Neuron (in vitro differentiated cells): ENCODE results near the gene SMG9.

Experiments
- H2AFZ ChIP-seq: one replicate; pipeline ENCODE4 v1.6.1; 2013; ENCODE audit warnings: low read depth, mild to moderate bottlenecking, inconsistent platforms, low read length, moderate library complexity
- H3K27me3 ChIP-seq: one replicate; pipeline ENCODE4 v1.6.1; 2013; ENCODE audit warnings: low read length; ENCODE audit not compliant: insufficient read depth
- H3K36me3 ChIP-seq: one replicate; pipeline ENCODE4 v1.6.1; 2013; ENCODE audit warnings: low read length; ENCODE audit not compliant: insufficient read depth
- H3K4me1 ChIP-seq: one replicate; pipeline ENCODE4 v1.6.1; 2013; ENCODE audit warnings: low read length; ENCODE audit not compliant: insufficient read depth
- H3K4me3 ChIP-seq: 2 replicates; pipeline ENCODE4 v1.5.1; 2013; ENCODE audit warnings: mild to moderate bottlenecking, low read length, moderate library complexity
- H3K9me3 ChIP-seq: one replicate; pipeline ENCODE4 v1.6.1; 2013; ENCODE audit warnings: low read length

SMG9 gene

GRCh38 chr19:43699506-43700394 lies 55.0 kb downstream of the SMG9 start:
- Histone ChIP-seq H3K36me3 (no peaks in the 10 kb centered on the region), H3K4me3 (no peak overlapping the region)

DNA sequence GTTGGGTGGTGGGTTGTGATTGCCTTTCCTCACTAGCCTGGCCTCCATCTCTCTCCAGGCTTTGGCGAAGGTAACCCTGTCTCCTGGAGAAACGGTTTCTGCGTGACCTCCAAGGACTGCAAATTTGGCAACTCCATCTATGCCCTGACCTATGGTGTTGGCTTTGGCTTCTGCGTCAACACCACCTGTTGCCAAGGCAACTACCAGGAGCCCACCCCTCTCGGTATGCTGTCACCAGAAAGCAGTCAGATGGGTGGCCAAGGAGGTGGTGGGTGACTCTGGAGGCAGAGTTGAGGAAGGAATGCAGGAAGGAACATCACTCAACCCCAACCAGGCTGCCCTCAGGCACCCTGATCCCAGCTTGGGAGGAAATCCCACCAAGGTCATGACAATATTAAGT lies 57.5 kb downstream of the SMG9 start:
- no peak overlapping the region for H2AFZ ChIP-seq
- H3K9me3 ChIP-seq, result no peaks in the 10 kb centered on the region
- peaks cover 4% of the 10 kb centered on the region for H3K27me3 ChIP-seq
- H3K4me3 ChIP-seq, result no peak overlapping the region
- no peaks in the 10 kb centered on the region for H3K36me3 ChIP-seq
- H3K4me1 ChIP-seq, result no peaks in the 10 kb centered on the region

More at GRCh38 chr19:43699506-43700394, 55.0 kb downstream of the SMG9 start:
- Histone ChIP-seq H3K4me1 (no peaks in the 10 kb centered on the region), H2AFZ (no peak overlapping the region), H3K9me3 (no peaks in the 10 kb centered on the region), H3K27me3 (peaks cover 4% of the 10 kb centered on the region)

DNA sequence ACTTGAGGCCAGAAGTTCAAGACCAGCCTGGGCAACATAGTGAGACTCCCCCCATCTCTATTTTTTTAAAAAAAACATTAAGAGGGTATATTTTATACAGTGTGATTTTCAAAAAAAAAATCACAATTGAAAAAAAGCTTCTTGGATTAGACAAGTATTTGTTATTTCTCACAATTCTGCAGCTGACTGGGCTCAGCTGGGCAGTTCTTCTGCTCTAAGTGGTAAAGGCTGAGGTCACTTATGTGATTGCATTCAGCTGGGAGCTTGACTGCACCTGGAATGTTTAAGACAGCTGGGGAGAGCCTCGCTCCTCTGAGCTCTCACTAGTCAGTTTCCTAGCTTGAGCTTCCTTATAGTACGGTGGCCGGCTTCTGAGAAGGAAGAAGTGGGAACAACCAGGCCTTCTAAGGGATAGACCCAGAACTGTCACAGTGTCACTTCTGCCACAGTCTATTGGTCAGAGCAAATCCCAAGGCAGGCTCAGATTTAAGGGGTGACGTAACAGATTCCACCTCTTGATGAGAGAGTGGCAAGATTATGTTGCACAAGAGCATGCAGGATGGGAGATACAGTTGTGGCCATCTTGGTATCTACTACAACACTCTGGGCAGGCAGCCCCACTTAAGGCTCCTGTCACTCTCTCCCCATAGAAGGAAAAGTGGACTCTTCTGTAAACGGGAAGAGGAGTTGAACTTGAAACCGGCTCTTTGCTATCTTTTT lies 58.6 kb downstream of the SMG9 start:
- H3K27me3 ChIP-seq, result peaks cover 4% of the 10 kb centered on the region
- no peaks in the 10 kb centered on the region for H3K9me3 ChIP-seq
- no peaks in the 10 kb centered on the region for H3K36me3 ChIP-seq
- H3K4me1 ChIP-seq, result no peaks in the 10 kb centered on the region
- H3K4me3 ChIP-seq, result no peak overlapping the region
- H2AFZ ChIP-seq, result no peak overlapping the region

DNA sequence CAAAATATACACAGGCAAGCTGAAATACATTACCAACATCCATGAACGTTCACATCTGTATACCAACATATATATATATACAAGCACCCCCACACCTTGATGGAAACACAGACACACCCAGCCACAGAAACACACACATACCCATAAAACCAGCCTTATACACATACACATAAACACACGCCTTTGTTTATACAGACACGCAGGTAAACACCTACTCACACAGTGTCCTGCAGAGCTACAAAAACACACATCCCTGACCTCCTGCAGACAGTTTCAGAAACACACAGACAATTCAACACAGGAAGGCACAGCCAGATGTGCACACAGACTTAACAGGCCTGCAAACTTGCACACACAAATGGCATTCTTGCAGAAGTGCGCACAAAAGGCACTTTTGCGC lies 60.2 kb downstream of the SMG9 start:
- no peaks in the 10 kb centered on the region for H3K36me3 ChIP-seq
- peaks cover 4% of the 10 kb centered on the region for H3K27me3 ChIP-seq
- no peak overlapping the region for H3K4me3 ChIP-seq
- H3K4me1 ChIP-seq, result no peaks in the 10 kb centered on the region
- no peak overlapping the region for H2AFZ ChIP-seq
- no peaks in the 10 kb centered on the region for H3K9me3 ChIP-seq

- no peaks in the 10 kb centered on the region for H3K36me3 ChIP-seq
- H3K4me3 ChIP-seq, result no peak overlapping the region
- no peak overlapping the region for H2AFZ ChIP-seq
- H3K27me3 ChIP-seq, result peaks cover 4% of the 10 kb centered on the region
- peaks cover 2% of the 10 kb centered on the region for H3K4me1 ChIP-seq
- H3K9me3 ChIP-seq, result no peaks in the 10 kb centered on the region
Observed at GRCh38 chr19:43692877-43693276, 61.9 kb downstream of the SMG9 start.

- Histone ChIP-seq H3K4me1 (peaks cover 7% of the 10 kb centered on the region), H3K27me3 (peaks cover 4% of the 10 kb centered on the region), H2AFZ (no peak overlapping the region), H3K36me3 (no peaks in the 10 kb centered on the region), H3K4me3 (no peak overlapping the region), H3K9me3 (no peaks in the 10 kb centered on the region)
Observed at GRCh38 chr19:43692385-43692784, 62.4 kb downstream of the SMG9 start.

DNA sequence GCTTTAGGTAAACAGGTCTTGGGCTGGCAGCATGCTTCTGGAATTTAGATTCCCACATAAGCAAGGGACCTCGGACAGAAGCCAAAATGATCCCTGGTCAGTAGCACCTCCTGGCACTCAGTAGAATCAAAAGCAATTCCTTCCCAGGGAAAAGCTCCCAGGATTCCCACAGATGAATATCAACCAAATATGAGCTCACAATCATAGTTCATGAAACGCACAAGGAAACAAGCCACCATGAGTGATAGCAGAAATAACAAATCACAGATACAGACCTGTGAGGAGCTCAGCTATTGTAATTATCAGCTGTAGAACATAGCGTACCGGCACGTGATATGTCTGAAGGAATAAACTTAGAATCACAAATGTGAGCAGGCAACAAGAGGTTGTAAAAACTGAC lies 63.0 kb downstream of the SMG9 start:
- Histone ChIP-seq H3K4me3 (no peak overlapping the region), H3K36me3 (no peaks in the 10 kb centered on the region), H3K27me3 (peaks cover 4% of the 10 kb centered on the region), H3K4me1 (peaks cover 11% of the 10 kb centered on the region), H3K9me3 (no peaks in the 10 kb centered on the region), H2AFZ (no peak overlapping the region)

DNA sequence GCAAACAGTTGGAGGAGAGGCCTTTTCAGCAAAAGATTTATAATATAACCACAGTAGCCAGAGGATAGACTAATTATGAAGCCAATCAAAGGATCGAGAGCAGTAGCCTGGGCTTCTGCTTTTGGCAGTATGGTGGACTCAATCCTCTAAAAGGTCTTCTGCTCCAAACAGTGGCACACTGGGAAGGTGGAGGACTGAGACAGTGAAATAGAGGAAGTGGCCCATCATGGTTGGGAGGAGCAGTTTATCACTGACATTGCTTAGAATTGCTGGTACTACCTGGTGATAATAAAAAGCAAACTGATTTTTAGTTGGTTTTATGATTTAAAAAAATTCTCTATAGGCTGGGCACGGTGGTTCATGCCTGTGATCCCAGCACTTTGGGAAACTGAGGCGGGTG lies 63.9 kb downstream of the SMG9 start:
- peaks cover 11% of the 10 kb centered on the region for H3K4me1 ChIP-seq
- H3K4me3 ChIP-seq, result no peak overlapping the region
- H2AFZ ChIP-seq, result no peak overlapping the region
- H3K27me3 ChIP-seq, result peaks cover 4% of the 10 kb centered on the region
- H3K9me3 ChIP-seq, result no peaks in the 10 kb centered on the region
- H3K36me3 ChIP-seq, result no peaks in the 10 kb centered on the region

- Histone ChIP-seq H3K36me3 (no peaks in the 10 kb centered on the region), H3K4me1 (peaks cover 11% of the 10 kb centered on the region), H3K9me3 (no peaks in the 10 kb centered on the region), H3K27me3 (peaks cover 4% of the 10 kb centered on the region), H2AFZ (no peak overlapping the region), H3K4me3 (no peak overlapping the region)
Observed at GRCh38 chr19:43690444-43690843, 64.3 kb downstream of the SMG9 start.

DNA sequence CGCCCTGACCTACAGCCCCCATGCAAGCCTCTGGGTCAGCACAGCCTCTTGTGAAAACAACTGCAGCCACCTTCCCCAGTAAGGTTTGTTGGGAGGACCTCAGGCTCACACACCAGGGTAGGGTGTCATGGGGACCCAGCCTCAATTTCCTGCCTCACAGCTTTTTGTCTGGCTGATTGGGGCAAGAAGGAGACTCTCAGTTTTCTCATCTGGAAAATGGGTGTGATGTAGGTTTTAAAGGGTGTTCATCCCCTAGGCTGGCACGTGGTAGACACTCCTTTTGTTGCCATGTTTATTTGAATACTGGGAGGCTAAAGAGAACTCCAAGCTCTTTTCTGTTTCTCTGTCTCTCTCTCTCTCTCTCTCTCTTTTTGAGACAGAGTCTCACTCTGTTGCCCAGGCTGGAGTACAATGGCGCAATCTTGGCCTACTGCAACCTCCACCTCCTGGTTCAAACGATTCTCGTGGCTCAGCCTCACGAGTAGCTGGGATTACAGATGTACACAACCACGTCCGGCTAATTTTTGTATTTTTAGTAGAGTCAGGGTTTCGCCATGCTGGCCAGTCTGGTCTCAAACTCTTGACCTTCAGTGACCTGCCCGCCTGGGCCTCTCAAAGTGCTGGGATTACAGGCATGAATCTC lies 66.6 kb downstream of the SMG9 start:
- no peaks in the 10 kb centered on the region for H3K27me3 ChIP-seq
- no peaks in the 10 kb centered on the region for H3K9me3 ChIP-seq
- peaks cover 11% of the 10 kb centered on the region for H3K4me1 ChIP-seq
- H3K4me3 ChIP-seq, result no peak overlapping the region
- H2AFZ ChIP-seq, result no peak overlapping the region
- no peaks in the 10 kb centered on the region for H3K36me3 ChIP-seq

GRCh38 chr19:43687660-43687997 lies 67.1 kb downstream of the SMG9 start:
- Histone ChIP-seq H3K4me1 (peaks cover 11% of the 10 kb centered on the region), H3K4me3 (no peak overlapping the region), H3K36me3 (no peaks in the 10 kb centered on the region), H2AFZ (no peak overlapping the region), H3K27me3 (no peaks in the 10 kb centered on the region), H3K9me3 (no peaks in the 10 kb centered on the region)

DNA sequence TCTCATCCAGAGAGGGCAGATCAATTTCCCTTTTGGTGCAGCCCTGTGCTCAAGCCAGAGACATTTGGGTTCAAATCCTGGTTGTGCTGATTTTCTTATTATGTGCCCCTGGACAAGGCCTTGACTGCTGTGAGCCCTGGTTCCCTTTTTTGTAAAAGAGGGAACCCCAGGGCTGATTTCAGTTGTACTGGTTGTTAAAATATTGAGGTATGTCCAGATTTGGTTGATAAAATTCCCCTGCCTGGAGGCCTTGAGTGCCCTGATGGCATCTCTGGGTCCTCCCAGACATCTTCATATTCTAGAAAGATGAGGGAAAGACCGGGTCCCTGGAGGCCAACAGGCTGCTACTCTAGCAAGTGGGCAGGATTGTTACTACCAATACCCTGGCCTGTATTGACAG lies 70.4 kb downstream of the SMG9 start:
- no peak overlapping the region for H2AFZ ChIP-seq
- H3K36me3 ChIP-seq, result no peaks in the 10 kb centered on the region
- no peaks in the 10 kb centered on the region for H3K27me3 ChIP-seq
- no peak overlapping the region for H3K4me3 ChIP-seq
- H3K4me1 ChIP-seq, result peaks cover 11% of the 10 kb centered on the region
- H3K9me3 ChIP-seq, result no peaks in the 10 kb centered on the region

DNA sequence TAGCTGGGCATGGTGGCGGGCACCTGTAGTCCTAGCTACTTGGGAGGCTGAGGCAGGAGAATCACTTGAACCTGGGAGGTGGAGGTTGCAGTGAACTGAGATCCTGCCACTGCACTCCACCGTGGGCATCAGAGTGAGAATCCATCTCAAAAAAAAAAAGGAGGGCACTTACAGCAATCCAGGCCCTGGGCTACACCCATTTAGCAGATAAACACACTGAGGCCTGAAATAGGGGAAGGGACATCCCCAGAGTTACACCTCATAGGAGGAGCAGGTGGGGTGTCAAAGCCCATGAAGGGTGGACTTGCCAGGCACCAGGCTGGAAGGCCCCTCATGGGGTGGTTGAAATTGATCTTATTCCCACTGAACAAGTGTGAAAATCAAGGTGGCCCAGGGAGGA lies 70.9 kb downstream of the SMG9 start:
- H3K27me3 ChIP-seq, result no peaks in the 10 kb centered on the region

More for the DNA sequence above, 70.9 kb downstream of the SMG9 start:
- Histone ChIP-seq H3K36me3 (no peaks in the 10 kb centered on the region), H2AFZ (no peak overlapping the region), H3K9me3 (no peaks in the 10 kb centered on the region), H3K4me3 (no peak overlapping the region), H3K4me1 (peaks cover 11% of the 10 kb centered on the region)
